GM12872 (cell line): ENCODE results near the gene ENAH.

Experiments used
- TF ChIP-seq, protein P1 (sequence below): IDR thresholded peaks from 3 replicates; pipeline ENCODE4 v1.5.1; 2011; ENCODE audit warnings: low read depth, mild to moderate bottlenecking, low read length, moderate library complexity; ENCODE audit not compliant: insufficient read depth

Gene ENAH

DNA sequence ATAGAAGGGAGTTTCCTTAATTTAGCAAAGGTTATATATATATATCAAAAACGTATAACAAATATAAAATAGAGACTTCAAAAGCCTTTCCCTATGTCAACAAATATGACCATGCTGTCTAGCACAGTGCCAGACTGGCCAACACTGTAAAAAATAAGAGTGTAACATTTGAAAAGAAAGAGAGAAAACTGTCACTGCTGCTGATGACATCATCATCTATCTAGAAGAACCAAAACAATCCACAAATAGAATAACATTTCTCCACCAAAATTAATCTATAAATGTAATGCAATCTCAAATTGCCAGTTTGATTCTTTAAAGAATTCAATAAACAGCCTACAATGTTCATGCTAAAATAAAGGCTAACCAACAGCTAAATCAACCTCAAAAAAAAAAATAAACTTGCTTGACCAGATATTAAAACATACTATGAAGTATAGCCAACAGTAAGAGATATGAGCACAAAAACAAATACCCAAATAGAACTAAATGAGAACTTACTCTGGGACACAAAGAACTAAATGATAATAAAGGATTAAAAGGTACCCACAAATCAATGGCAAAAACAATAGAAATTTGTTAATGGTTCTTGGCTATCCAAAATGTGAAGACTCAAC is 50.2 kb downstream of the ENAH start:
- TF ChIP-seq, protein P1, sequence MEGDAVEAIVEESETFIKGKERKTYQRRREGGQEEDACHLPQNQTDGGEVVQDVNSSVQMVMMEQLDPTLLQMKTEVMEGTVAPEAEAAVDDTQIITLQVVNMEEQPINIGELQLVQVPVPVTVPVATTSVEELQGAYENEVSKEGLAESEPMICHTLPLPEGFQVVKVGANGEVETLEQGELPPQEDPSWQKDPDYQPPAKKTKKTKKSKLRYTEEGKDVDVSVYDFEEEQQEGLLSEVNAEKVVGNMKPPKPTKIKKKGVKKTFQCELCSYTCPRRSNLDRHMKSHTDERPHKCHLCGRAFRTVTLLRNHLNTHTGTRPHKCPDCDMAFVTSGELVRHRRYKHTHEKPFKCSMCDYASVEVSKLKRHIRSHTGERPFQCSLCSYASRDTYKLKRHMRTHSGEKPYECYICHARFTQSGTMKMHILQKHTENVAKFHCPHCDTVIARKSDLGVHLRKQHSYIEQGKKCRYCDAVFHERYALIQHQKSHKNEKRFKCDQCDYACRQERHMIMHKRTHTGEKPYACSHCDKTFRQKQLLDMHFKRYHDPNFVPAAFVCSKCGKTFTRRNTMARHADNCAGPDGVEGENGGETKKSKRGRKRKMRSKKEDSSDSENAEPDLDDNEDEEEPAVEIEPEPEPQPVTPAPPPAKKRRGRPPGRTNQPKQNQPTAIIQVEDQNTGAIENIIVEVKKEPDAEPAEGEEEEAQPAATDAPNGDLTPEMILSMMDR: no peak

DNA sequence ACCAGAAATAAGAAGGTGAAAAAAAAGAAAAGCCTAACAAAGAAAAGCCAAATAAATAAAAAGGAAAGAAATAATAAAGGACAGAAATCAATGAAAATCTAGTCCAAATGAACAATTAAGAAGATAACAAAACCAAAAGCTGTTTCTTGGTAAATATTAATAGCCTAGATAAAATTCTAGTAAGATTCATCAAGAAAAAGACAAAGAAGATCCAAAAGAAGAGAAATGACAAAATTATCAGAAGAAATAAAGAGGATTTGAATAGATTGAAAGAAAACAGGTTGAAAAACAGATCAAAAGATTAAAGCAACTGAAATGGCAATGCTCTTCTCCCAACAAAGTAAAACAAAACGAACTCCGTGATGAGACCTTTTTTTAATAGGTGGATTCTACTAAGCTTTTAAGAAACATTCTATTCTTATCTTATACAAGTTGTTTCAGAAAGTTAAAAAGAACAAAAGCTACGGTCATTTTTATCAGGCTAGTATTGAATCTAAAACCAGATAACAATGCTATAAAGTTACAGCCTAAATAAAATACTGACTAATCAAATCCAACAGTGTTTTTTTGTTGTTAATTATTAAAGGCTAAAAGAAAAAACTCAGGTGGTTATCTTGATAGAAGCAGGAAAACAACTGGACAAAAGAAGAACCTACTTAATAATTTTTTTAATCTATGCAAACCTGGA is 50.9 kb downstream of the ENAH start:
- TF ChIP-seq, protein P1: no peak

DNA sequence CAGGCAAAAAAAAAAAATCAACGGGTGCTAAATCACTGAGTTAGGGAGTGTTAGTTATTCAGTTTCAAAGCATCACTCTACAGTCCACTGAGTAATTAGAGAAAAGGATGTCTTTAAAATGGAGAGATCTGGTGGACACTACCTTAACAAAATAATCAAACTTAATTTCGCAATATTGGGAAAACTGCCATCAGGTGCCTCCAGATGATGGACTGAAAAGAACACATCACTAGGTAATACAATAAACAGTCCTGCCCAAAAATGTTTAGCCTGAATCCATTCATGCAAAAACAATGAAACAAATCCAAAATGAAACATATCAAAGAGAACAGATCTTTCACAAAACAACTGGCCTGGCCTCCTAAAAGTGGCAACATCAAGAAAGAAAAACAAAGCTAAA is 54.1 kb downstream of the ENAH start:
- TF ChIP-seq, protein P1: no peak

DNA sequence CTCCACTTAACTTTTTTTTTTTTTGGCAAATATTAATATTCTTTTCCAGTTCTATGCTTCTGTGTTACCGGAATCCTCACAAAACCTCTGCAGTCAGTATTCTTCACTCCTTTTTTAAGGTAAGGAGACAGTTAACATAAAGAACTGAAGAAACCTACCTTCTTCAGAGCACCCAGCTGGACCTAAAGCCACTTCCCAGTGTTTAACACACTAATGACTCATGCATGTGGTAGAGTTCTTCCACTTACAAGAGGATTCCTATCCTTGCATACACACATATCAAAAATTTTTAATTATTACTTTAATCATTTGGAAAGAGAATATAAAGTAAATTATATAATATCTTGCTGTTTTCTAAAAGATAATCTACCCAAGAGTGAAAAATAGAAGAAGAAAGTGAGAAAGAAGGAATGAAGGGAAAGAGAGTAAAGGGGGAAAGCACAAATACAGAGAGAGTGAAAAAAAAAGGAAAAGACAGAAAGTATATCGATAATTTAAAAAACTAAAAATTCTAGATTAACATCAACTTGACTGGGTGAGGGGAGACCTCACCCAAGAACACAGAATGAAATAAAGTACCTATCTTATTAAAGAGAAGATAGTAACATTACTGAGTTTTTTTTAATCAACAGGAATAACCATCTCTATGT is 54.9 kb downstream of the ENAH start:
- TF ChIP-seq, protein P1: no peak

DNA sequence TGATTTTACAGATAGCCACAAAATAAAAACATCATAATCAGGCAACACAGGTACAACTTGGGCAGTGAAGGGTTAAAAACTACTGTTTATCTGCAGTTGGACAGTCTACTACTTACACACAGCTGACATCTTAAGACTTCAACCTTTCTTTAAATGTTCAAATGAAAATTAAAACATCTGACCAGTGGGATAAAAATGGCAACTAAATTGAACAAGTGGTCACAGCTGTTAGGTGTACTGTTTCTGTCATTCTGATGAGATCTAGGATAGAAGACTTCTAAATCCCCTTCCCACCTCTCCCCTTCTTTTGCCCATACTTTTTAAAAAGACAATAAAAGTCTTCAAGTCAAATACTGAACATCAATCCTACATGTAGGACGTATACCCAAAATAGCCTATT is 56.2 kb downstream of the ENAH start:
- TF ChIP-seq, protein P1: no peak

DNA sequence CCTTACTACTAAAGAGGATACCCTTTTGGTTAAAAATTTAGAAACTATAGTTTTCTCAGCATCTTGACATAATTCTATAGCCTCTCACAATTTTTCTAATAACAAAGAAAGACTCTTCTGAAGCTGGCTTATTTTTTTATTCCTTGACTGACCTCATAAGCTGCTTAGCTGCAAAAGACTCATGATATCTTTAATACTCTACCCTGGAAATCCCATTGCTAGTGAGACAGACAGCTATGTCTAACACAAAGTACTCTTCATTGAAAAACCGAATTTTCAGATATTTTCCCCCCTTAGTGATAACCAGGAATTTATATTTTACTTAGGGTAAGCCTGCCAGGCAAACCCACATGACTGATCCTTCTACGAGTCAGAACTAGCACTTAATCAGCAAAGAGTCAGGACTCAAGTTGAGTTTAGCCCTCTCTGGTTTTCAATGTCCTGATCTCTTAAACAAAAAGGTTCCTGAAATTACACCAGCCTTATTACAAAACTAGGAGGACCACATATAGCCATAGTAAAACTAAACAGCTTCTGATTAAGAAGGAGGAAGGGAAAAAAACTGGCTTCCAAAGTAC is 56.9 kb downstream of the ENAH start:
- TF ChIP-seq, protein P1: no peak

DNA sequence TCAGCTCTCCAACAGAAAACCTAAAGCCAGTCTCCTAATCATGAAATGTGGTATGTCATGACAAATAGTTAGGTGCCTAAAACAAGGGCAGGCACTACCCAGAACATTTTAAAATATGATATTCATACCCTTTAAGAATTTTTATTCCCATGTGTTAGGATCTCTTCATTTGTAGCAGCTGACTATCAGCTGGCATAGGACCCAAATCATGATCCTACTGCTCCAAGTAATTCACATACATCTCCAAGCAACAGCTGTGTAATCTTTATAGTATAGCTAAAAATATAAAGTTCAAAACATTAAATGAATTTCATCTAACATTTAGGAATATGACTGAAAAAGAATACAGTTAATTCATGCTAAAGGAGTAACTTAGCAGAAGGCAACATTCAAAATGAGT is 57.5 kb downstream of the ENAH start:
- TF ChIP-seq, protein P1: no peak
